Endothelial cell of umbilical vein (primary cell): ENCODE data around the gene MBNL2. TPM values are rescaled to one million over a fixed set of nuclear protein-coding genes. Genes with fewer than 3 reads are reported as not detected.

Experiments used
- BruUV-seq: library from RNA; stranded (reverse); fragments of 400-500 nt; replicated peaks from 2 replicates; lab custom pipeline; 2021; lab: Mats Ljungman, UMichigan
- CTCF ChIA-PET: fragments of 300-600, 350-600 bp; sonication (Branson Sonifier 250); formaldehyde crosslinking; loops from one replicate; lab custom pipeline; 2021; ENCODE audit warnings: antibody characterized with exemption, inconsistent platforms; lab: Charles Lee
- POLR2A ChIA-PET: fragments of 300-600, 350-600 bp; sonication (Branson Sonifier 250); formaldehyde crosslinking; loops from one replicate; lab custom pipeline; 2021; ENCODE audit warnings: antibody characterized with exemption, inconsistent platforms; lab: Charles Lee
- DNase-seq: peaks from one replicate; pipeline ENCODE4 v3.0.0-alpha.2; 2011; ENCODE audit warnings: low read depth, low spot score
- FAIRE-seq: peaks from 2 replicates; lab custom pipeline; 2011; peaks lifted over from hg19 to GRCh38; lab: Jason Lieb, UNC
- H2AFZ ChIP-seq: 2 replicates; pipeline ENCODE4 v1.6.0; 2012; ENCODE audit warnings: low read depth, low read length, control low read depth, inconsistent platforms
- H3K27ac ChIP-seq: 2 replicates; pipeline ENCODE4 v1.5.1; 2011; ENCODE audit warnings: low read depth, mild to moderate bottlenecking, control low read depth, low read length, moderate library complexity; ENCODE audit not compliant: insufficient read depth
- H3K27me3 ChIP-seq, 2 experiments: 2 replicates each; pipeline versions ENCODE4 v1.6.0 to v1.6.1; 2011; ENCODE audit warnings: low read length in 2 of 2, mixed read lengths in 1 of 2; ENCODE audit not compliant: control insufficient read depth in 2 of 2, insufficient read depth in 2 of 2
- H3K36me3 ChIP-seq, 2 experiments: 2 replicates in 1 of 2; 3 replicates in 1 of 2; pipeline ENCODE4 v1.5.1; 2011; ENCODE audit warnings: low read length in 2 of 2, mild to moderate bottlenecking in 1 of 2, moderate library complexity in 1 of 2; ENCODE audit not compliant: control insufficient read depth in 2 of 2, insufficient read depth in 2 of 2; ENCODE audit errors: extremely low read depth in 1 of 2
- H3K4me1 ChIP-seq: 3 replicates; pipeline ENCODE4 v1.5.1; 2011; ENCODE audit warnings: mild to moderate bottlenecking, low read length; ENCODE audit not compliant: control insufficient read depth, insufficient read depth; ENCODE audit errors: extremely low read depth
- H3K4me2 ChIP-seq: 2 replicates; pipeline ENCODE4 v1.6.1; 2011; ENCODE audit warnings: low read length, control low read depth, mixed read lengths; ENCODE audit not compliant: insufficient read depth
- H3K4me3 ChIP-seq, 3 experiments: fragments of 200-600 bp in 1 of 3; sonication (generic), shearing (Covaris generic) in 1 of 3; replicated peaks in 1 of 3; 2 replicates each; pipeline ENCODE4 v1.5.1; 2011 to 2016; ENCODE audit warnings: control low read depth in 3 of 3, low read length in 3 of 3, mild to moderate bottlenecking in 2 of 3, inconsistent platforms in 1 of 3, low read depth in 1 of 3, moderate library complexity in 1 of 3; ENCODE audit not compliant: insufficient read depth in 1 of 3
- H3K79me2 ChIP-seq: 2 replicates; pipeline ENCODE4 v1.6.0; 2012; ENCODE audit warnings: low read length, inconsistent platforms; ENCODE audit not compliant: control insufficient read depth, insufficient read depth
- H3K9ac ChIP-seq: replicated peaks from 2 replicates; pipeline ENCODE3; 2011; ENCODE audit warnings: low read length, control low read depth; ENCODE audit not compliant: insufficient read depth; ENCODE audit errors: extremely low read depth
- H3K9me1 ChIP-seq: replicated peaks from 3 replicates; pipeline ENCODE4 v1.6.0; 2011; ENCODE audit warnings: mild to moderate bottlenecking, low read length; ENCODE audit not compliant: control insufficient read depth, insufficient read depth; ENCODE audit errors: extremely low read depth
- H3K9me3 ChIP-seq: replicated peaks from 2 replicates; pipeline ENCODE4 v1.5.1; 2012; ENCODE audit warnings: low read length, inconsistent platforms; ENCODE audit not compliant: control insufficient read depth, insufficient read depth
- H4K20me1 ChIP-seq: replicated peaks from 2 replicates; pipeline ENCODE3; 2011; ENCODE audit warnings: mild to moderate bottlenecking, low read length; ENCODE audit not compliant: control insufficient read depth, insufficient read depth; ENCODE audit errors: extremely low read depth
- EZH2 ChIP-seq: IDR thresholded peaks from 2 replicates; pipeline ENCODE4 v1.6.1; 2012; ENCODE audit warnings: borderline replicate concordance, low read depth, mild to moderate bottlenecking, moderate library complexity, low read length, inconsistent platforms; ENCODE audit not compliant: severe bottlenecking
- FOS ChIP-seq: IDR thresholded peaks from 2 replicates; pipeline ENCODE4 v1.6.1; 2011; ENCODE audit warnings: mild to moderate bottlenecking, low read length, moderate library complexity, borderline replicate concordance; ENCODE audit not compliant: insufficient read depth
- GATA2 ChIP-seq: IDR thresholded peaks from 2 replicates; pipeline ENCODE4 v1.7.0; 2011; ENCODE audit warnings: low read depth, mild to moderate bottlenecking, moderate library complexity, mixed read lengths, low read length; ENCODE audit not compliant: insufficient read length, insufficient read depth
- JUN ChIP-seq: IDR thresholded peaks from 2 replicates; pipeline ENCODE4 v1.6.1; 2011; ENCODE audit warnings: borderline replicate concordance, low read depth; ENCODE audit not compliant: insufficient read length, insufficient read depth
- MYC ChIP-seq: IDR thresholded peaks from one replicate; pipeline ENCODE4 v1.6.1; 2011; ENCODE audit warnings: mild to moderate bottlenecking, low read depth, low read length
- POLR2A ChIP-seq: IDR thresholded peaks from 2 replicates; pipeline ENCODE4 v1.6.1; 2012; ENCODE audit warnings: low read depth, mild to moderate bottlenecking, control low read depth, low read length
- POLR2AphosphoS5 ChIP-seq: IDR thresholded peaks from 2 replicates; pipeline ENCODE4 v1.6.1; 2012; ENCODE audit warnings: low read depth, mild to moderate bottlenecking, control low read depth, low read length, moderate library complexity; ENCODE audit not compliant: insufficient read depth
- dilution Hi-C: fragments of 300-500 bp; cut with MboI; formaldehyde crosslinking; loops from one replicate; pipeline ENCODE4 v1.15.0; 2019; ENCODE audit warnings: low sequenced_read_pairs; ENCODE audit not compliant: extremely low pct_ligation_motif_present
- intact Hi-C: fragments of 100-400 bp; cut with micrococcal nuclease; formaldehyde crosslinking; loops from one replicate; pipeline ENCODE4 v1.10.0; 2022
- polyA plus RNA-seq, 4 experiments: library from polyadenylated mRNA; depleted of rRNA in 3 of 4; stranded (reverse) in 3 of 4; unstranded in 1 of 4; fragments of >200 nt; gene quantifications; 2 replicates each; pipeline versions ENCODE4 v1.2.1 to v1.2.3, GENCODE V29; 2011 to 2012; ENCODE audit warnings: missing spikeins in 1 of 4
- total RNA-seq: library from RNA; stranded (reverse); gene quantifications from 2 replicates; pipeline ENCODE4 v1.2.3, GENCODE V29; 2021
- TF ChIP-seq, protein P1 (sequence below), 2 donors: IDR thresholded peaks; 1 replicate in 1 of 2; 2 replicates in 1 of 2; pipeline ENCODE4 v1.5.1; 2011; ENCODE audit warnings: low read length in 2 of 2, mild to moderate bottlenecking in 2 of 2, moderate library complexity in 2 of 2, control low read depth in 1 of 2, inconsistent platforms in 1 of 2, low read depth in 1 of 2; ENCODE audit not compliant: insufficient read depth in 1 of 2; ENCODE audit errors: extremely low read depth in 1 of 2
- TF ChIP-seq, protein P2 (sequence below): IDR thresholded peaks from 2 replicates; pipeline ENCODE4 v1.6.1; 2011; ENCODE audit not compliant: insufficient read depth, insufficient read length

MBNL2 gene
- total and polyA plus RNA-seq, 2 donors (not counting 3 experiments of a cell fraction or from before 2014, with no cell fraction given): 32.9 to 76.5 TPM

DNA sequence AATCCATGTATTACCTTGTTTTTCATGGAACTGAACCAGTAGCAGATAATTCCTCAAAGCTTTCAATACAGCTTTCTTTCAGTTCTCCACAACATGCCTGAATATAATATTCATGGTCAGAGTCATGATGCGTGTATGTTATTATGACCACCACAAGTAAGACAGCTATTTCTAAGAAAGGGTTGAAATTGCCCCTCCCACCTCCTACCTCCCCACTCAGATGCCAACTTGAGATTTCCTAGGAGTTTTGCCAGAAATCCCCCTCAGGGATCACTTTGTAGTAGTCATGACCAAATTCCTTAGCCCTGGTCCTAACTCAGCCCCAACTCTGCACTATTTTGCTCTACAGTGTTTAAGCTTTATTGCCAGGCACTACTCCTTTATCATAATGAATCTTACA, 141.9 kb downstream of the MBNL2 start:
- Histone ChIP-seq H3K27ac (no peak overlapping the region), H3K36me3 (peaks cover 9 to 16% of the 10 kb centered on the region in 2 experiments), H3K4me1 (peaks cover 6% of the 10 kb centered on the region), H4K20me1 (no peaks in the 10 kb centered on the region), H3K4me2 (no peak overlapping the region), H3K27me3 (no peaks in the 10 kb centered on the region), H3K9me1 (no peaks in the 10 kb centered on the region), H3K9ac (no peak overlapping the region), H3K79me2 (no peaks in the 10 kb centered on the region), H3K4me3 (no peak overlapping the region), H3K9me3 (no peaks in the 10 kb centered on the region), H2AFZ (no peak overlapping the region)
- dilution Hi-C loops: no loop called here
- BruUV-seq: no TSS peak
- DNase-seq (no peak), FAIRE-seq (no peak)
- ChIA-PET CTCF (interaction anchor here (0.6 to 0.8 kb wide), 2 partner anchors 76 to 254 kb away, joined by 4 to 5 read pairs; no protein-coding TSS in a partner anchor), POLR2A (no interaction called here)
- TF ChIP-seq JUN: no peak
- TF ChIP-seq GATA2: no peak
- TF ChIP-seq, protein P1, sequence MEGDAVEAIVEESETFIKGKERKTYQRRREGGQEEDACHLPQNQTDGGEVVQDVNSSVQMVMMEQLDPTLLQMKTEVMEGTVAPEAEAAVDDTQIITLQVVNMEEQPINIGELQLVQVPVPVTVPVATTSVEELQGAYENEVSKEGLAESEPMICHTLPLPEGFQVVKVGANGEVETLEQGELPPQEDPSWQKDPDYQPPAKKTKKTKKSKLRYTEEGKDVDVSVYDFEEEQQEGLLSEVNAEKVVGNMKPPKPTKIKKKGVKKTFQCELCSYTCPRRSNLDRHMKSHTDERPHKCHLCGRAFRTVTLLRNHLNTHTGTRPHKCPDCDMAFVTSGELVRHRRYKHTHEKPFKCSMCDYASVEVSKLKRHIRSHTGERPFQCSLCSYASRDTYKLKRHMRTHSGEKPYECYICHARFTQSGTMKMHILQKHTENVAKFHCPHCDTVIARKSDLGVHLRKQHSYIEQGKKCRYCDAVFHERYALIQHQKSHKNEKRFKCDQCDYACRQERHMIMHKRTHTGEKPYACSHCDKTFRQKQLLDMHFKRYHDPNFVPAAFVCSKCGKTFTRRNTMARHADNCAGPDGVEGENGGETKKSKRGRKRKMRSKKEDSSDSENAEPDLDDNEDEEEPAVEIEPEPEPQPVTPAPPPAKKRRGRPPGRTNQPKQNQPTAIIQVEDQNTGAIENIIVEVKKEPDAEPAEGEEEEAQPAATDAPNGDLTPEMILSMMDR (IDR thresholded peaks at IDR 0.05; ENCODE audit: extremely low read depth in 1 of 2, insufficient read depth in 1 of 2, low read depth in 1 of 2, low read length in 2 of 2): no peak
- TF ChIP-seq POLR2AphosphoS5: no peak
- TF ChIP-seq FOS: no peak
- no peak for TF ChIP-seq POLR2A
- no peak for TF ChIP-seq MYC
- TF ChIP-seq EZH2: no peak
- TF ChIP-seq, protein P2, sequence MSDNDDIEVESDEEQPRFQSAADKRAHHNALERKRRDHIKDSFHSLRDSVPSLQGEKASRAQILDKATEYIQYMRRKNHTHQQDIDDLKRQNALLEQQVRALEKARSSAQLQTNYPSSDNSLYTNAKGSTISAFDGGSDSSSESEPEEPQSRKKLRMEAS: no peak
- intact Hi-C loops: no loop called here
